SJCRH30 (cell line): ENCODE results near the gene CUX1. TPM values are rescaled to one million over a fixed set of nuclear protein-coding genes. Genes with fewer than 3 reads are reported as not detected.

ENCODE experiments used
- DNase-seq, 2 experiments: peaks; one replicate each; pipeline ENCODE4 v3.0.0-alpha.2; 2015 to 2020
- H3K27ac ChIP-seq: fragments of 250-450 bp; sonication (Bioruptor Pico); 2 replicates; pipeline ENCODE4 v1.5.1; 2020; ENCODE audit warnings: mild to moderate bottlenecking, moderate library complexity
- H3K27me3 ChIP-seq: fragments of 250-450 bp; sonication (Bioruptor Pico); 2 replicates; pipeline ENCODE4 v1.5.1; 2020; ENCODE audit warnings: mild to moderate bottlenecking, moderate library complexity
- H3K36me3 ChIP-seq: fragments of 250-450 bp; sonication (Bioruptor Pico); 2 replicates; pipeline ENCODE4 v1.5.1; 2020; ENCODE audit warnings: mild to moderate bottlenecking, moderate library complexity
- H3K4me1 ChIP-seq: fragments of 250-450 bp; sonication (Bioruptor Pico); 2 replicates; pipeline ENCODE4 v1.5.1; 2020; ENCODE audit warnings: mild to moderate bottlenecking, moderate library complexity
- H3K4me3 ChIP-seq: fragments of 250-450 bp; sonication (Bioruptor Pico); 2 replicates; pipeline ENCODE4 v1.5.1; 2020; ENCODE audit warnings: mild to moderate bottlenecking, moderate library complexity
- H3K9me3 ChIP-seq: fragments of 250-450 bp; sonication (Bioruptor Pico); replicated peaks from 2 replicates; pipeline ENCODE4 v1.5.1; 2020; ENCODE audit warnings: mild to moderate bottlenecking, moderate library complexity
- total RNA-seq: library from RNA; depleted of rRNA; stranded (reverse); fragments of >200 nt; shearing (Covaris generic); gene quantifications from 2 replicates; pipeline ENCODE4 v1.2.3, GENCODE V29; 2014

The CUX1 gene
- total RNA-seq, 1 experiment from 2014 or later: 29.1 TPM

DNA sequence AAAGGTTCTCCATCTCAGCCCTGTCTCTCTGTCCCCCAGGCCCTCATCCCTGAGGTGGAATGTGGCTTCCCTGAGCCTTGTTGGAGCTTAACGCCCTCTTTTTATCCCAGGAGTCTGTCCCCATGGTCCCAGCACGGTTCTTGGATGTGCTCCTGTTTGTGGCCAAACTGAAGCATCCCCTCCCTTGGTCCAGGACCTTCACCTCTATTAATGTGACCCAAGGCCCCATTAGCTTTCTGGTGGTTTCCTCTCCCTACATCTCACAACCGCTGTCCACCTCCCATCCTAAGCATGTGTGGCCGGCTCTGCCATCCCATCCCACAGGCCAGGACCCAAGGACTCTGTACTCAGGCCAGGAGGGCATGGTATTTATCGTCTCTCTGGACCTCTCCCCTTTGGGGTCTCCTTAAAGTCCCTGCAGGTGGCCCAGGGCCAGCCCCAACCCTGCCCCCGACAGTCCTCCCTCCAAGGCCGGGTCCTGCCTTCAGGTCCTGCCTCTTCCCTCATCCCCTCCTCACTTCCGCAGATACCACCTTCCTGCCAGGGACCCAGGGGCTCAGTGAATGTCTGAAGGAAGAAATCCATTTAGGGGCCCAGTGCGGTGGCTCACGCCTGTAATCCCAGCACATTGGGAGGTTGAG is 453.9 kb downstream of the CUX1 start:
- Histone ChIP-seq H3K27ac (no peak overlapping the region), H3K9me3 (no peaks in the 10 kb centered on the region), H3K4me1 (no peaks in the 10 kb centered on the region), H3K27me3 (no peaks in the 10 kb centered on the region), H3K36me3 (no peaks in the 10 kb centered on the region), H3K4me3 (no peak overlapping the region)
- no peak for DNase-seq

DNA sequence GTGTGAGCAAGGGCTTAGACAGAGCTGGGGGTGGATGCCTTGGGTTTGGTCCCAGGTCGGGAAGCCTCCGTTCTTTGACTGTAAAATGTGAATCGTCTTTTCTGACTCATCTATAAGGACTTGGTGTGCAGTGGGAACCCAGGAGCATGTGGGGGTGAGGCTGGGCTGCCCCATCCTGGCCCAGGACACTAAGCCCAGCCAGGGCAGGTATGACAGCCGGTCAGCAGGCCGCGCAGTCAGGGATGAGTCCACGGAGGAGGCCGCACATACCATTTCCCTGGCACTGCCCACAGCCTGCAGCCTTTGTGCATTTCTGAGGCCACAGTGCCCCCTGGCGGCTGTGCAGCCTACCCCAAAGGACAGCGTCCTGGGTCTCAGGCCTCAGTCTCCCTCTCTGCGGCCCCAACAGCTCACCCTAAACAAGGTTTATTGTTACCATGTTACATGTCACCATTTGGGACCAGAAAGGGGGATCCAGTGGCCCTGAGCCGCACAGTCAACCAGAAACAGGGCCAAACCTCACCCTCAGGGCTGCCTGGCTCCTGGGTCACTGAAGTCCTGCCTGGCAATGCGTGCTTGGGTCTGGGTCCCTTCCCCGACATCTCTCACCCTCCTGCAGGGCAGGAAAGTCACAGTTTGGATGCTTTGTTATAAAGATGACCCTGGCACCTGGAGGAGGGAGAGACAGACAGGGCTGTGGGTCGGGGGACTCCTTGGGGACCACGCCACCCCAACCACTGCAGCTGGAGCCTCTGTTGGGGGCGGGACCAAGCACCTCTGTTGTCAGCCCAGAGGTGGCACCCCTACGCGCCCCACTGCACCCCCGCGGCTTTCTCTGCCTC is 454.9 kb downstream of the CUX1 start:
- no peaks in the 10 kb centered on the region for H3K36me3 ChIP-seq
- H3K4me1 ChIP-seq: no peaks in the 10 kb centered on the region
- no peak overlapping the region for H3K4me3 ChIP-seq
- H3K9me3 ChIP-seq: no peaks in the 10 kb centered on the region
- peak; percentile 81 to 88 for DNase-seq
- no peaks in the 10 kb centered on the region for H3K27me3 ChIP-seq
- H3K27ac ChIP-seq: no peak overlapping the region

DNA sequence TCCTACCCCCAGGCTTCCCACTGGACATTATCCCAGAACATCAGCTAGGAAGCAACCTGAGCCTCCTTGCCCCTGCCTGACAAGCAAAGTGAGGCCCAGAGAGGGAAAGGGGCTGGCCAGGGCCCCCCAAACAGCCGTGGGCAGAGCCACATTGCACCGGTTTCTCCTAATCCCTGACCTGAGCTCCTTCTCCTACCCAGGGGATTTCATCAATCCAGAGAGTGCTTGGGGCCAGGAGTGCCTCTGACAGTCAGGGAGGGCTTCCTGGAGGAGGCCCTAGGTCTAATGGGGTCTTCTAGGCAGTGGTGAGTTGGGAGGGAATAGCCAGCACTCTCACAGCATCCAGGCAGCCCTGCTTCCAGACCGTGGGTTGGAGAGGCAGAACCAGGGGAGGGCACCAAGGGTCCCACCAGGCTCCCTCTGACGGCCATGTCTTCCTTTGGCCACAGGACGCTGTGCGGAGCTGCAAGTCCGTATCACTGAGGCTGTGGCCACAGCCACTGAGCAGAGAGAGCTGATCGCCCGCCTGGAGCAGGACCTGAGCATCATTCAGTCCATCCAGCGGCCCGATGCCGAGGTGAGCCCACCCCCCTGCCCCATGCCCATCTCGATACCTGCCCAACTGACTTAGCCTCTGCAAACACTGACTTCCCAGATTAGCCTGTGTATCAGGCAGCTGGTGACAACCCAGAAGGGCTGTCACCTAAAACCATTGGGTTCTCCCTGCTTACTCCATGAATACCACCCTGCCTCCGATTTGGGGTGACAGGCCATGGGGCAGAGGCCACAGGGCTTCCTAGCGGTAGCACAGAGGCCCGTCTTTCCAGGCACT is 455.7 kb downstream of the CUX1 start:
- no peak for DNase-seq
- H3K4me1 ChIP-seq: no peaks in the 10 kb centered on the region
- no peak overlapping the region for H3K27ac ChIP-seq
- H3K4me3 ChIP-seq: no peak overlapping the region
- H3K36me3 ChIP-seq: no peaks in the 10 kb centered on the region
- no peaks in the 10 kb centered on the region for H3K9me3 ChIP-seq
- H3K27me3 ChIP-seq: no peaks in the 10 kb centered on the region

DNA sequence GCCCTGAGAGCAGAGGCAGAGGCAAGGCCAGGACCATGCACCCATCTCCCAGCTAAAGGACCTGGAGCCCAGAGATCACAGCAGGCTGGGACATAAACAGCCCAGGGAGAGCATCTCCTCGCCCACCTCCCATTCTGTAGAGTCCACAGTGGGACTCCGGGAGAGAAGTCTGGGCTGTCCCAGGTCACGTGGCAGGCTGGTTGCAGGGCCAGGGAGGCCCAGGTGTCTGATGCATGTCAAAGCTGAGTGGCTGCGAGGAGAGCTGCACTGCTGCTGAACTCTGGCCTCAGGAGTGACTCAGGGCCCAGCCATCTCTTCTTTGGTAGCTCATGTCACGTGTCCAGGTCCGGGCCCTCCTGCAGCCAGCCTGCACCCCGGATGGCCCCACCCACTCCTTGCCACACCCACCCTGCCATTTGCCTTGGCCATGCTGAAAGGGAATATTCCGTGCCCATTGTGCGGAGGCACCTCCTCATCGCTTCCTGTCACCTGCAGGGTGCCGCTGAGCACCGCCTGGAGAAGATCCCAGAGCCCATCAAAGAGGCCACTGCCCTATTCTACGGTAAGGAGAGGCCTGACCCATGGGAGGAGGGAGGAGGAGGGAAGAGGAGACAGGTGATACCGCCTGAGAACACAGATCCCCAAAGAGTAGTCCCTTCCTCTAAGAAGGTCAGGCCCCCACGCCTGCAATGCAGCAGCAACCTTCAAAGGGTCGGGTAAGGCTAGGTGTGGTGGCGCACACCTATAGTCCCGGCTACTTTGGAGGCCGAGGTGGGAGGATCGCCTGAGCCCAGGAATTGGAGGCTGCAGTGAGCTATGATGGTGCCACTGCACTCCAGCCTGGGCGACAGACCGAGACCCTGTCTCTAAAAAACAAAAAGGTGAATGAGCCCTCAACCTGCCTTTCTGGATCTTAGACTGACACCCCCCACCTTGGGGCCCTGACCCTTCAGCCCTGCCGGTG is 456.6 kb downstream of the CUX1 start:
- DNase-seq: peak; percentile 60 to 71
- no peaks in the 10 kb centered on the region for H3K9me3 ChIP-seq
- no peak overlapping the region for H3K27ac ChIP-seq
- H3K4me1 ChIP-seq: peaks cover 3% of the 10 kb centered on the region
- H3K4me3 ChIP-seq: no peak overlapping the region
- no peaks in the 10 kb centered on the region for H3K36me3 ChIP-seq
- no peaks in the 10 kb centered on the region for H3K27me3 ChIP-seq

DNA sequence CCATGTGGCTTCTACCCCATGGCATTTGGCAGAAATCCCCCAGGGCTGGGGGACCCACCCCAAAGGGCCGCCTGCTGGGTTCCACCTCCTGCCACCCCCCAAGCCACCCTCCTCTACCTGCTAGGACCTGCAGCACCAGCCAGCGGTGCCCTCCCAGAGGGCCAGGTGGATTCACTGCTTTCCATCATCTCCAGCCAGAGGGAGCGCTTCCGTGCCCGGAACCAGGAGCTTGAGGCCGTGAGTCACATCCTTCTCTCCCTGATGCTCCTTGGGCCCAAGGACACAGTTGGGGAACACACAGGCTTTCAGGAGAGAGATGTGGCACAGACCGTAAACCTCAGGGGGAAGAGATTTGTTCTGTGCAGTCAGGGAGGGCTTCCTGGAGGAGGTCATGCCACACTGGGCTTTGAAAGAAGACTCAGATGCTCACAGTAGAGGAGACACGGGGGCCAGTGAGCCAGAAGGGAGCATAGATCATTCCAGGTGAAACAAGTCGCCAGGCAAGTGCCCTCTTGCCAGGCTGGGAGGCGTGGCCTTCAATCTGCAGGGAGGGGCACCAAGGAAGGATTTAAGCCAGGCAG is 457.8 kb downstream of the CUX1 start:
- Histone ChIP-seq H3K36me3 (no peaks in the 10 kb centered on the region), H3K9me3 (no peaks in the 10 kb centered on the region), H3K4me3 (no peak overlapping the region), H3K4me1 (peaks cover 6% of the 10 kb centered on the region), H3K27ac (no peak overlapping the region), H3K27me3 (no peaks in the 10 kb centered on the region)
- no peak for DNase-seq

DNA sequence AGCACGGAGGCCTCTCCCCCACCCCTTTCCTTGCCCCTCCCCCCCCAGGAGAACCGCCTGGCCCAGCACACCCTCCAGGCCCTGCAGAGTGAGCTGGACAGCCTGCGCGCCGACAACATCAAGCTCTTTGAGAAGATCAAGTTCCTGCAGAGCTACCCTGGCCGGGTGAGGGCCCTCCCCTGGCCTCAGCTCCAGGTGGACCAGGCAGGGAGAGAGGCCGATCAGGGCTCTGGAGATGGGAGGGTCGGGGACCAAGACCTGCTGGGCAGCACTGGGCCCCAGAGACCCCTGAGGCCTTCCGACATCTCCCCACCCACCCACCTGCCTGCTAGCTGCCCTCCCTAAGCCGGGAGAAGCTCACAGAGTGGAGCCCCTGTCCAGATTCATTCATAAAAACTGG is 460.5 kb downstream of the CUX1 start:
- no peak overlapping the region for H3K4me3 ChIP-seq
- no peaks in the 10 kb centered on the region for H3K36me3 ChIP-seq
- H3K4me1 ChIP-seq: peaks cover 6% of the 10 kb centered on the region

DNA sequence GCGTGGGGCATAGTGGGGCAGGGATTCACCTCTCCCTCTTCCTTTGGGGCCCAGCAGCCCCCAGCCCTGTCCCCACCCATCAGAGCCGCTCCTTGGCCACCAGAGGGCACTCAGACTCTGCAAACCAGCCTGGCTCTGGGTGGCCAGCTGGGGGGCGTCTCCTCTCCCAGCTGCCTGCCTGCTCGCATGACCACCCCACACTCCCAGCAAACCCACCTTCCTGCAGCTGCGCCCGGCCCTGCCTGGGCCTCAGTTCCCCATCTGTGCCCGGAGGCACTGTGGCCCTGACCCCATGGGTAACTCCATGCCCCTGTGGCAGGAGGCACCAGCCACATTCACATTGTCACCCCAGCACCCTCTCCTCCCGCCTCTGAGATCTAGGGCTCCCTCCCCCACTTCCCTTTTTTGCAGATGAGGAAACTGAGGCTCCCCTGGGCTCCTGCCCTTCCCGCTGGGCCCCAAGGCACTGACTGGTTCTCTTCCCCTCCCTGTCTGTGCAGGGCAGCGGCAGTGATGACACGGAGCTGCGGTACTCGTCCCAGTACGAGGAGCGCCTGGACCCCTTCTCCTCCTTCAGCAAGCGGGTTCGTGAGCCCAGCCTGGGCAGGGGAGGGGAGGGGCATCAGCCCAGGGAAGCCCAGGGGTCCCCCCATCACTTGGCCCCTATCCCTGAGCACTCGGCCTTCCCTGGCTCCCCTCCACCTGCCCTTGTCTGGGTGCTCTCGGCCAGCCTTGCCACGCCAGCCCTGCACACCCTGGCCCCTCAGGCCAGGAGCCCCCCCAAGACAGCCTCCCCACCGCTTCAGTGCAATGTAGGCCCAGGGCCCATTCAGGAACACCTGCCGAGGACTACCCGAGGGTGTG is 462.3 kb downstream of the CUX1 start:
- peak; percentile 78 to 93 for DNase-seq
- Histone ChIP-seq H3K36me3 (no peaks in the 10 kb centered on the region), H3K27ac (no peak overlapping the region), H3K9me3 (no peaks in the 10 kb centered on the region), H3K4me3 (no peak overlapping the region), H3K4me1 (peaks cover 18% of the 10 kb centered on the region), H3K27me3 (no peaks in the 10 kb centered on the region)

More for the DNA sequence above, 460.5 kb downstream of the CUX1 start:
- Histone ChIP-seq H3K9me3 (no peaks in the 10 kb centered on the region), H3K27ac (no peak overlapping the region), H3K27me3 (no peaks in the 10 kb centered on the region)
- no peak for DNase-seq

DNA sequence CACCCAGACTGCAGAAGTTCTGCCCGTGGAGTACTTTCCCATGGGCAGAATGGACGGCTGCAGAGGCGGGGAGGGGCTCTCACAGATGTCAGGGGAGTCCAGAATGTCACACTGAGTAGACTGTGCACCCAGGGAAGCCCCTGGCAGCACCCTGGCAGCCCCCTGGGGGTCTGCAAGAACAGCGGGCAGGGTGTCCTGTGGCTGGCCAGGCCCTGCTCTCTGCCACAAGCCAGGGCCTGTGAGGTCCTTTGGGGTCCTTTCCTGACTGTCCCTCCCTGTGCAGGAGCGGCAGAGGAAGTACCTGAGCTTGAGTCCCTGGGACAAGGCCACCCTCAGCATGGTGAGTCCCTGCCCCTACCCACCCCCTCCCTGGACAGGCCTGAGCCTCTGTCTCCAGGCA is 463.1 kb downstream of the CUX1 start:
- H3K27me3 ChIP-seq: no peaks in the 10 kb centered on the region
- H3K4me3 ChIP-seq: no peak overlapping the region
- peaks cover 18% of the 10 kb centered on the region for H3K4me1 ChIP-seq
- no peak overlapping the region for H3K27ac ChIP-seq
- H3K36me3 ChIP-seq: no peaks in the 10 kb centered on the region
- DNase-seq: no peak
- no peaks in the 10 kb centered on the region for H3K9me3 ChIP-seq

DNA sequence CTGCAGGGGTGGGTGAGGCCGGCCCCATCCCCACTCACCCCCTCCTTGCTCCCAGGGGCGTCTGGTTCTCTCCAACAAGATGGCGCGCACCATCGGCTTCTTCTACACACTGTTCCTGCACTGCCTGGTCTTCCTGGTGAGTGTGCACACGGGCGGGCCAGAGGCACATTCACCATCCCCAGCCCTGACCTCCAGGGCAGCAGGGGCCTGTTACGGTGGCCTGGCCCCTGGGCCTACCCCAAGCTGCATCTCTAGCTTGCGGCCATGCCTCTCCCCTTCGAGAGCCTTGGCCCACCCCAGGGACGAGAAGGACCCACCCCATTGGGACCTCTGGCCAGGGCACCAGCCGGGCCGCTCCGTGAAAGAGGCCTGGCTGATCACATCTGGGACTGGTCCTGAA is 464.4 kb downstream of the CUX1 start:
- H3K27ac ChIP-seq: no peak overlapping the region
- H3K27me3 ChIP-seq: no peaks in the 10 kb centered on the region
- H3K36me3 ChIP-seq: no peaks in the 10 kb centered on the region
- H3K4me3 ChIP-seq: no peak overlapping the region
- H3K9me3 ChIP-seq: no peaks in the 10 kb centered on the region
- H3K4me1 ChIP-seq: peaks cover 18% of the 10 kb centered on the region
- DNase-seq: no peak

DNA sequence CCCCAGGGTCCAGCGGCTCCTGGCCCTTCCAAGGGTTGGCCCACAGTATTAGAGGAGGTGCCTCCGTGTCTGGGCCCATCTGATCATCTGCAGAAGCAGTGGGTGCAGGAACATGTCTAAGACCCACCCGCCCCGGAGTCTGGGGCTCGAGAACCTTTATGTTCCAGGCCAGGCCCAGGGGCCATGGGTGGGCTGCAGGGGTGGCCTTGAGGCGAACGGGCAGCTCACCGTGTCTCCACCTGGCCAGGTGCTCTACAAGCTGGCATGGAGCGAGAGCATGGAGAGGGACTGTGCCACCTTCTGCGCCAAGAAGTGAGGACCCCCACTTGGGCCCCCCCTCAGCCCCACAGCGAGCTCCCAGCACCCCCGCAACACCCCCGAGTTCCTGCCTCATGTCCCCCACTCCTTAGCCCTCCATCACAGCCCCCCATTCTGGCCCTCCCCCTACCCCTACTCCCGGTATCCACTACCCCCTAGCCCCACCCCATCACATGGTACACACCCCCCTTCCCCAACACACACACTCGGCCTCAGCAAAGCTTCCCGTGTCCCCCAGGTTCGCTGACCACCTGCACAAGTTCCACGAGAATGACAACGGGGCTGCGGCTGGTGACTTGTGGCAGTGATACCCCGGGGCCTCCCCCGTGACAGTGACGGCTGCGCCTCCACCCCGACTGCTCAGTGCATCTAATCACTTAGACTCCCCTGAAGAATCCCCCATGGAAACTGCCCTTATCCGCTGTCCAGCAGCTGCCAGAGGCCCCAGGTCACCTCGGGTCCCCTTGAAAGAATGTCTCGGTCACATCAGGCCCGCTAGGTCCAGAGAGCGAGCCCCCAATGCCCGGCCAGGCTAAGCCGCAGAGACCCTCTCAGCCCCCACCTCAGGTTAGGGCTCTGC is 465.3 kb downstream of the CUX1 start:
- peaks cover 18% of the 10 kb centered on the region for H3K4me1 ChIP-seq
- no peaks in the 10 kb centered on the region for H3K9me3 ChIP-seq
- no peak overlapping the region for H3K4me3 ChIP-seq
- H3K27ac ChIP-seq: no peak overlapping the region
- H3K36me3 ChIP-seq: no peaks in the 10 kb centered on the region
- no peaks in the 10 kb centered on the region for H3K27me3 ChIP-seq
- DNase-seq: no peak

DNA sequence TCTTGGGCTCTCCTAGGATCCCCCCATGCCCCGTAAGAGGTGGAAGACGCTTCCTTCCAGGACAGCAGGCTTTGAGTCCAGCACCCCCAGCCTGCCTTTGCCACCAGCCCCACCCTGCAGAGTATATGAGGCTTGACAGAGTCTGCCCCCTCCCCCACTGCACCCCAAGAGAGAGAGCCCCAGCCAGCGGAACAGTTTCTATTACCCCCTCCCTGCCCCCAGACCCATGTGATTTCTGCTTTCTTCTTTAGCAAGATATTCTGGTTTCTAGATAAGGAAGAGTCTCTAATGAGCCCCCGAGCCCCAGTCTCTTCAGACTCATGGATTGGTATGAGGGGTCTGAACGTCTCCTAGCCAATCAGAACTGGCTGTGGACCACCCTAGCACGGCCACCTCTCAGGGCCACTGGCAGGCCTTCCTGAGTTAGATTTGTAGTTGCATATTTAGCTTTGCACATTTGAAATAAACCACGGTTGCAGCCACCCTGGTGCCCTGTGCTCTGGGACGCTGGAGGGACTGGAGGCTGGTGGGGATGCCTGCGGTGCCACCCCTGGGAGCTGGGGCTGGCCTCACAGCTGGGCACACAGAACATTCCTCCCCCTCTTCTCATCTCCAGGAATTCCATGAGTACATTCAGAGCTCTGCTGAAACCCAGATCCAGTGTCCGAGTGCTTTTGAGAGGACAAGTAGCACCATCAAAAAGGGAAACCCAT is 466.2 kb downstream of the CUX1 start:
- peak overlapping the region; percentile 81 for H3K27ac ChIP-seq
- H3K4me3 ChIP-seq: no peak overlapping the region
- H3K4me1 ChIP-seq: peaks cover 23% of the 10 kb centered on the region
- no peaks in the 10 kb centered on the region for H3K9me3 ChIP-seq
- no peaks in the 10 kb centered on the region for H3K36me3 ChIP-seq
- peak in 1 of 2 experiments; percentile 22 for DNase-seq
- no peaks in the 10 kb centered on the region for H3K27me3 ChIP-seq

DNA sequence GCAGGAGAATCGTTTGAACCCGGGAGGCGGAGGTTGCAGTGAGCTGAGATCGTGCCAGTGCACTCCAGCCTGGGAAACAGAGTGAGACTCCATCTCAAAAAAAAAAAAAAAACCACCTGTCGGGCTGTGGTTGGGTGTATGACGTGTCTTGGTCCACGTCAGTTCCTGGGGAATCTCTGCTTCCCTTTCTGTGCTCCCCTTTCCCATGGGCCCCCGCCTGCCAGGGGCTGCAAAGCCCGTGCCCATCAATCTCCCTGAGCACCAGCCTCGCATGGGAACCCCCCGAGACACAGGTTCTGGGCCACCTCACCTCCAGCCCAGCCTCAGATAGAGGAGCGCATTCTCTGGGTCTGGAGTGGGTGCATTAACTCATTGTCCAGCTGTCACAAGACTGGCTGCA is 467.0 kb downstream of the CUX1 start:
- H3K36me3 ChIP-seq: no peaks in the 10 kb centered on the region
- DNase-seq: peak; percentile 80 to 89
- H3K9me3 ChIP-seq: no peaks in the 10 kb centered on the region
- no peaks in the 10 kb centered on the region for H3K27me3 ChIP-seq
- H3K4me1 ChIP-seq: peaks cover 17% of the 10 kb centered on the region
- H3K27ac ChIP-seq: peak overlapping the region; percentile 81
- H3K4me3 ChIP-seq: peak overlapping the region; percentile 90
